Choroid plexus epithelial cell (primary cell): ENCODE results near the gene DDX19B.
"Not testable (repeated sequence)": the region's sequence is repeated elsewhere in the genome, so short reads cannot be mapped to it uniquely, and the experiment has no call there.

Experiments used
- DNase-seq: peaks from one replicate; pipeline ENCODE4 v3.0.0-alpha.2; 2010; ENCODE audit warnings: low read depth
- H3K4me3 ChIP-seq: 2 replicates; pipeline ENCODE4 v1.5.1; 2011; ENCODE audit warnings: low read depth, mild to moderate bottlenecking, control low read depth, low read length, moderate library complexity
- TF ChIP-seq, protein P1 (sequence below): conservative IDR thresholded peaks from 2 replicates; pipeline ENCODE4 v1.5.1; 2011; ENCODE audit warnings: low read depth, mild to moderate bottlenecking, control low read depth, inconsistent platforms, low read length, moderate library complexity

DDX19B gene

DNA sequence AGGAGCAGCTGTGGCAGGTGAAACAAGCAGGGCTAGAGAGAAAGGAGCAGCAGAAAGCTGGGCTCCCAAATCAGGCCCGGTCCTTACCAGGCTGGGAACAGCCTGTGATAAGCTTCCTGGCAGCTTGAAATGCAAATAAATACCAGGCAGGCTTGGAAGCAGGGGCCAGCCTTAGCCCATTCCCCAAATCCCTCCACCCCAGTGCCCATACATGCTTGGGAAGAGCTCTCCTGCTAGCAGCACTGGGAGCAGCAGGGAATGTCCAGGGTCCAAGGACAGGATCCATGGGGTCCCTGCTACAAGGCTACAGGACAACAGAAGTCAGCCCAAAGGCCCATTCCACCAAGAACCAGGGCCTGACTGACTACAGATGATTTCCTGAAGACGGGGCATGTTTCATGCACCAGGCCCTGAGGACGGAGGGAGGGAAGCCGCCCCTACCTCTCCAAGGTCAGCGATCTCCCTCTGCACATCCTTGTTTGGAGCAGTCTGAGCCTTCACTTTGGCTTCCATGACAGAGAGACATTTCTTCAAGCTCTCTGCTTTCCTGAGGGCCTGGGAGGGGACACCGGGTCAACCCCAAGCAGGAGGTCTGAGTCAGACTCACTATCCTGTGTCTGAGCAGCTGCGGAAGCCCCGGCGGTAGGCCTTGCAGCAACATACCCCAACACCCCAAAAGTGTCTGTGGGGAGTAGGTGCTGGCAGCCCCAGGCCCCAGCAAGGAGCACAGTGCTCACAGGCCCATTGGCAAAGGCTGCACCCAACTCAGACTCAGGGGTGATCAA, 44.6 kb upstream of the DDX19B start:
- TF ChIP-seq, protein P1, sequence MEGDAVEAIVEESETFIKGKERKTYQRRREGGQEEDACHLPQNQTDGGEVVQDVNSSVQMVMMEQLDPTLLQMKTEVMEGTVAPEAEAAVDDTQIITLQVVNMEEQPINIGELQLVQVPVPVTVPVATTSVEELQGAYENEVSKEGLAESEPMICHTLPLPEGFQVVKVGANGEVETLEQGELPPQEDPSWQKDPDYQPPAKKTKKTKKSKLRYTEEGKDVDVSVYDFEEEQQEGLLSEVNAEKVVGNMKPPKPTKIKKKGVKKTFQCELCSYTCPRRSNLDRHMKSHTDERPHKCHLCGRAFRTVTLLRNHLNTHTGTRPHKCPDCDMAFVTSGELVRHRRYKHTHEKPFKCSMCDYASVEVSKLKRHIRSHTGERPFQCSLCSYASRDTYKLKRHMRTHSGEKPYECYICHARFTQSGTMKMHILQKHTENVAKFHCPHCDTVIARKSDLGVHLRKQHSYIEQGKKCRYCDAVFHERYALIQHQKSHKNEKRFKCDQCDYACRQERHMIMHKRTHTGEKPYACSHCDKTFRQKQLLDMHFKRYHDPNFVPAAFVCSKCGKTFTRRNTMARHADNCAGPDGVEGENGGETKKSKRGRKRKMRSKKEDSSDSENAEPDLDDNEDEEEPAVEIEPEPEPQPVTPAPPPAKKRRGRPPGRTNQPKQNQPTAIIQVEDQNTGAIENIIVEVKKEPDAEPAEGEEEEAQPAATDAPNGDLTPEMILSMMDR = no peak
- DNase-seq = peak; percentile 77
- H3K4me3 ChIP-seq = no peak overlapping the region

- no peak for DNase-seq
- TF ChIP-seq, protein P1 = no peak
- H3K4me3 ChIP-seq = no peak overlapping the region
These were observed 44.1 kb upstream of the DDX19B start for GRCh38 chr16:70254965-70255286.

- no peak overlapping the region for H3K4me3 ChIP-seq
- DNase-seq = no peak
- TF ChIP-seq, protein P1 = no peak
These were observed 43.4 kb upstream of the DDX19B start for GRCh38 chr16:70255574-70255973.

GRCh38 chr16:70257391-70257790, 41.6 kb upstream of the DDX19B start:
- TF ChIP-seq, protein P1 = no peak
- no peak overlapping the region for H3K4me3 ChIP-seq
- DNase-seq = no peak

GRCh38 chr16:70258065-70258464, 40.9 kb upstream of the DDX19B start:
- TF ChIP-seq, protein P1 = no peak
- H3K4me3 ChIP-seq = no peak overlapping the region
- DNase-seq = no peak

GRCh38 chr16:70258946-70259345, 40.0 kb upstream of the DDX19B start:
- H3K4me3 ChIP-seq = no peak overlapping the region
- TF ChIP-seq, protein P1 = no peak
- no peak for DNase-seq

GRCh38 chr16:70259903-70260302, 39.1 kb upstream of the DDX19B start:
- DNase-seq, H3K4me3 ChIP-seq: not testable (repeated sequence)
